Measurements from ENCODE around the gene SPTAN1.

DNA sequence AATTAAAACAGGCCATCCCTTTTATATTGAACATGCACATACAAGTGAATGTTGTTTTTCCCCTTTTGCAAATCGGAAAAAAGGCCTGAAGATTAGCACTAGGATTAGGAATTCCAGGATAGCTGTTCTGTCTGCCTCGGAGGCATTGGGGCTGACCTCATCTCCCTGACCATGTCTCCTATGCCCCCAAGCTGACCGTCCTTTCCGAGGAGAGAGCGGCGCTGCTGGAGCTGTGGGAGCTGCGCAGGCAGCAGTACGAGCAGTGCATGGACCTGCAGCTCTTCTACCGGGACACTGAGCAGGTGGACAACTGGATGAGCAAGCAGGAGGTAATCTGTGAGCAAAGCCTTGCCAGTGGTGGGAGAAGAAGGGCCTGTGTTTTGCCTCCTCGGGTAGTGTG is 28.3 kb downstream of the SPTAN1 start:
- TF ChIP-seq, protein P1, sequence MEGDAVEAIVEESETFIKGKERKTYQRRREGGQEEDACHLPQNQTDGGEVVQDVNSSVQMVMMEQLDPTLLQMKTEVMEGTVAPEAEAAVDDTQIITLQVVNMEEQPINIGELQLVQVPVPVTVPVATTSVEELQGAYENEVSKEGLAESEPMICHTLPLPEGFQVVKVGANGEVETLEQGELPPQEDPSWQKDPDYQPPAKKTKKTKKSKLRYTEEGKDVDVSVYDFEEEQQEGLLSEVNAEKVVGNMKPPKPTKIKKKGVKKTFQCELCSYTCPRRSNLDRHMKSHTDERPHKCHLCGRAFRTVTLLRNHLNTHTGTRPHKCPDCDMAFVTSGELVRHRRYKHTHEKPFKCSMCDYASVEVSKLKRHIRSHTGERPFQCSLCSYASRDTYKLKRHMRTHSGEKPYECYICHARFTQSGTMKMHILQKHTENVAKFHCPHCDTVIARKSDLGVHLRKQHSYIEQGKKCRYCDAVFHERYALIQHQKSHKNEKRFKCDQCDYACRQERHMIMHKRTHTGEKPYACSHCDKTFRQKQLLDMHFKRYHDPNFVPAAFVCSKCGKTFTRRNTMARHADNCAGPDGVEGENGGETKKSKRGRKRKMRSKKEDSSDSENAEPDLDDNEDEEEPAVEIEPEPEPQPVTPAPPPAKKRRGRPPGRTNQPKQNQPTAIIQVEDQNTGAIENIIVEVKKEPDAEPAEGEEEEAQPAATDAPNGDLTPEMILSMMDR (IDR thresholded peaks at IDR 0.05), result no peak
- no peak for TF ChIP-seq POLR2A (IDR thresholded peaks at IDR 0.05)

Data from testis (tissue), 2 donors.